Dermis blood vessel endothelial cell (primary cell): ENCODE measurements around the gene ZBTB48. TPM values are rescaled to one million over a fixed set of nuclear protein-coding genes. Genes with fewer than 3 reads are reported as not detected.
A peak's percentile ranks its signal among the peaks of the same experiment; 100 is the strongest.

Experiments used
- DNase-seq: peaks from one replicate; pipeline ENCODE4 v3.0.0; 2010
- total RNA-seq: library from RNA; depleted of rRNA; stranded (reverse); fragments of >200 nt; gene quantifications from 2 replicates; pipeline ENCODE4 v1.2.3, GENCODE V29; 2014

Gene ZBTB48
- total RNA-seq, 1 donor from 2014 or later = 22.5 TPM

GRCh38 chr1:6574025-6574620, 5.7 kb upstream of the ZBTB48 start:
- DNase-seq = no peak

GRCh38 chr1:6574818-6575217, 5.0 kb upstream of the ZBTB48 start:
- no peak for DNase-seq

- no peak for DNase-seq
These were observed 1.8 kb upstream of the ZBTB48 start for GRCh38 chr1:6577831-6578525.

- no peak for DNase-seq
These were observed 995 bp upstream of the ZBTB48 start for GRCh38 chr1:6578624-6579373.

- DNase-seq = no peak
These were observed 362 bp downstream of the ZBTB48 start for GRCh38 chr1:6580119-6580592.

DNA sequence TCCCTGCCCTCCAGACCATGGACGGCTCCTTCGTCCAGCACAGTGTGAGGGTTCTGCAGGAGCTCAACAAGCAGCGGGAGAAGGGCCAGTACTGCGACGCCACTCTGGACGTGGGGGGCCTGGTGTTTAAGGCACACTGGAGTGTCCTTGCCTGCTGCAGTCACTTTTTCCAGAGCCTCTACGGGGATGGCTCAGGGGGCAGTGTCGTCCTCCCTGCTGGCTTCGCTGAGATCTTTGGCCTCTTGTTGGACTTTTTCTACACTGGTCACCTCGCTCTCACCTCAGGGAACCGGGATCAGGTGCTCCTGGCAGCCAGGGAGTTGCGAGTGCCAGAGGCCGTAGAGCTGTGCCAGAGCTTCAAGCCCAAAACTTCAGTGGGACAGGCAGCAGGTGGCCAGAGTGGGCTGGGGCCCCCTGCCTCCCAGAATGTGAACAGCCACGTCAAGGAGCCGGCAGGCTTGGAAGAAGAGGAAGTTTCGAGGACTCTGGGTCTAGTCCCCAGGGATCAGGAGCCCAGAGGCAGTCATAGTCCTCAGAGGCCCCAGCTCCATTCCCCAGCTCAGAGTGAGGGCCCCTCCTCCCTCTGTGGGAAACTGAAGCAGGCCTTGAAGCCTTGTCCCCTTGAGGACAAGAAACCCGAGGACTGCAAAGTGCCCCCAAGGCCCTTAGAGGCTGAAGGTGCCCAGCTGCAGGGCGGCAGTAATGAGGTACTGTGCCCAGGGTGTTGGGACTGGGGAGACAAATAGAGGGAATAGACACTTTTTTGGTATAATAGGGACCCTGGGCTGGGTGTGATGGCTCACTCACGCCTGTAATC, 1.0 kb downstream of the ZBTB48 start:
- peak; percentile 37 for DNase-seq

- peak; percentile 64 for DNase-seq
These were observed 1.9 kb downstream of the ZBTB48 start for GRCh38 chr1:6581561-6582305.

- no peak for DNase-seq
These were observed 2.6 kb downstream of the ZBTB48 start for GRCh38 chr1:6582370-6582769.

DNA sequence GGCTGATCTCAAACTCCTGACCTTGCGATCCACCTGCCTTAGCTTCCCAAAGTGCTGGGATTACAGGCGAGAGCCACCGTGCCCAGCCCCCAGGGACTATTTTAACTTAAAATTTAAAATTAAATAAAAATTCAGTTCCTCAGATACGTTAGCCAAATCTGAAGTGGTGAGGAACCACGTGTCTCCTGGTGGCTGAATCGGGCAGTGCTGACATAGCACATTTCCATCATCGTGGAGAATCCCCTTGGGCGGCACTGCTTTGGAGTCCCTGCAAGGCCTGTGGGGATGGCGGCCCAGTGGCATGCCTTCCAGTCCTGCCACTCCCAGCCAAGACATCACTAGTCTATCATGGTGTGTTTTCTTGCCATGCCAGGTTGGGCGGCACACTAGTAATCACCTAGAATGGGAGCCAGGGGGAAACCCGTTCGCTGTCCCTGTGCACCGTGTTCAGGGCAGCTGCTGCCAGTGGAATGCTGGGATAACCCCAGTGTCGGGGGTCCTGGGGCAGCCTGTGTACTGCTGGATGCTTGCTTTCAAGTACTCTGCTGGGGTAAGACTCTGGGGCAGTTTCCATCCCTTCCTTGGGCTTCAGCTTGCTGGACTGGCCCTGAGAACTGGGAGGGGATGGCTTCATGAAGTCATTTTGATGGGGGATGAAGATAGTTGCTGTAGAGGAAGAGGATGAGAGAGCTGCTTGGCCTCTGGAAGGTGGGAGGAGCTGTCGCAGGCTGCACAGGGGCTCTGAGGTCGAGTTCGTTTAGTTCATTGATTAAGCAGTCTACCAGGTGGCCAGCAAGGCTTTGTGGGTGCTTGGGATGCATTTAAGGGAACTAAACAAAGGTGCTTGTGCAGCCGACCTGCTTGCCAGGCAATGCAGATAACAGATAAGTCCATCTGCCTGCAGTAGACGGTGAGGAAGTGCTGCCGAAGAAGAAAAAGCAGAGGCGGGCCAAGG, 4.6 kb downstream of the ZBTB48 start:
- peak; percentile 15 for DNase-seq

DNA sequence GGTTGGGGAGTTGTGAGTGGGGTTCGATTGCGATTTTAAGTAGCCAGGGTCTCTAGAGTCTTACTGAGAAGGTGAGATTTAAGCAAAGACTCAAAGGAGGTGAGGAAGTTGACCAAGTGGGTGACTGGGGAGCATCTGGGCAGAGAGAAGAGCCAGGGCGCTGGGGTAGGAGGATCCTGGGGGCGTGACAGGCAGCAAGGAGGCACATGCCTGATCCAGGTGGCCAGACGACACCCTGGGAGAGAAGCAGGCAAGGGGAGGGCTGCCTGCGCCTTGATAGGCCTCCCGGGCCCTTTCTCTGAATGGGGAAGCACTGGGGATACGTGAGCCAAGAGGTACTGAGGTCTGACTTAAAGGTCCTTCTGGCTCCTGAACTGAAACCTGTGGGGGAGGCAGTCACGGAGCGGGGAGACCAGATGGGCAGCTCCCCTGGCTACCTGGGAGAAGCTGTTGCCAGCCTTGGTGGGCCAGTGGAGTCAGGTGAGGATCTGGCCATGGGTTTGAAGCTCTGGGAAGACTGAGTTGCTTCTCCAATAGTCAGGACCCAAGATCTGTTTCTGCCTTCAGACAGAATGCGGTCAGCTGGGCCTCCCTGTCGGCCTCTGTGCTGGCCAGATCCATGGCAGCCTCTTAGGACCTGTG, 5.4 kb downstream of the ZBTB48 start:
- no peak for DNase-seq

DNA sequence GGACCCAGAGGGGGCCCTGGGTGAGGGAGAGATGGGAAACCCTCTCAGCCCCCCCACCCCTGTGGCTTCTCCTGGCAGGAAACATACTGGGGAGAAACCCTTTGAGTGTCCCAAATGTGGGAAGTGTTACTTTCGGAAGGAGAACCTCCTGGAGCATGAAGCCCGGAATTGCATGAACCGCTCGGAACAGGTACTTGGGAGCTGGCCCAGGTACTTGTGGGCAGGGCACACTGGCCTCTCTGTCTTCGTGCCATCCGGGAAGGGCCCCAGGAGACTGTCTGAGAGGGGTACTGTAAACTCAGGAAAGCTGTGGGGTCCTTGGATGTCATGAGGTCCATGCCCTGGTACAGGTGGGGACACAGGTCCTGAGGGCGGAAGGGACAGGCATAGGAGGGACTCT, 6.0 kb downstream of the ZBTB48 start:
- DNase-seq = no peak

DNA sequence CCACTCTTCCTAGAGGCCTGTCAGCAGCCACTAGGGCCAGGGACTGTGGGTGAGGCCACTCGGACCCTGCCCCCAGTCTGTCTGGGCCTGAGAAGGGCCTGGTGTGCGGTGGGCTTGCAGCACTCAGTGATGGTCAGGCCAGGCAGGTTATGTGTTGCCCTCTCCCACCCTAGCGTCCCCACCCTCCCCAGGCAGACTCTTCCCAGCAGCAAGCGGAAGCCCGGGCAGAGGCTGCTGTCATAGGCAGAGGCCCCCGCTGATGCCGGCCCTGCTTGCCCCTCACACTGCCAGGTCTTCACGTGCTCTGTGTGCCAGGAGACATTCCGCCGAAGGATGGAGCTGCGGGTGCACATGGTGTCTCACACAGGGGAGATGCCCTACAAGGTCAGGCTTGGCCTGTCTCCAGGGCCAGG, 6.6 kb downstream of the ZBTB48 start:
- no peak for DNase-seq

GRCh38 chr1:6587261-6588005, 7.6 kb downstream of the ZBTB48 start:
- no peak for DNase-seq

- DNase-seq = no peak
These were observed 8.5 kb downstream of the ZBTB48 start for GRCh38 chr1:6588128-6588892.

DNA sequence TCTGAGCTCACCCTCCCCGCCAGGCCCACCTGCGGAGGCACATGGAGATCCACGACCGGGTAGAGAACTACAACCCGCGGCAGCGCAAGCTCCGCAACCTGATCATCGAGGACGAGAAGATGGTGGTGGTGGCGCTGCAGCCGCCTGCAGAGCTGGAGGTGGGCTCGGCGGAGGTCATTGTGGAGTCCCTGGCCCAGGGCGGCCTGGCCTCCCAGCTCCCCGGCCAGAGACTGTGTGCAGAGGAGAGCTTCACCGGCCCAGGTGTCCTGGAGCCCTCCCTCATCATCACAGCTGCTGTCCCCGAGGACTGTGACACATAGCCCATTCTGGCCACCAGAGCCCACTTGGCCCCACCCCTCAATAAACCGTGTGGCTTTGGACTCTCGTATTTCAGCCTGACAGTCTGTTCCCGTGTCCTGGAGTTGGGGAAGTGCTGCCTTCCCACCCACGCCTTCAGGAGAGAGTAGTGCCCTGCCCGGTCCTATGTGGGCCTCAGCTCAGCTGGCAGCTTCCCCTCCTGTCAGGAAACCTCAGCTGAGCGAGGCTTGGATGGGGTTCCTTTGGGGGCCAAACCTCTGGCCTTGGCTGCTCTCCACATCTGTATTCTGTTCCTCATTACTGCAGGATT, 9.2 kb downstream of the ZBTB48 start:
- no peak for DNase-seq

GRCh38 chr1:6590046-6590445, 10.3 kb downstream of the ZBTB48 start:
- no peak for DNase-seq

DNA sequence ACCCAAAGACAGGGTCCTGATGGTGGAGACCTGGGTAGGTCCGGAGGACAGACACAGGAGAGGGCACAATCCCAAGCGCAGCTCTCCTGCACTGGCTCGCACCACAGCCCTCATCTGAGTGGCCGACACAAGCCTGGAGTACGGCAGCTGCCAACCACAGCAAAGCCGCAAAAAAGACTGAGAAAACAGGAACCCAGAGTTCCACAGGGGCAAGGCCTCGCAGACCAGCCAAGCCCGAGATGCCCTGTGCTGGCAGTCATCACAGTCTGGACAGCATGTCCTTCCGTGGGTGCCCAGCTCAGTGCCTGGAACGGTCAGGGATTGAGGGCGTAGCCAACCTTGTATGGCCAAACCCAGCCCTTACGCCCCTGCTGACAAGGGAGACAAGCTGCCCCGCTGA, 11.4 kb downstream of the ZBTB48 start:
- DNase-seq = no peak

GRCh38 chr1:6591644-6592043, 11.8 kb downstream of the ZBTB48 start:
- no peak for DNase-seq
